Inflammatory macrophage treated with lipopolysaccharide for 1 hour (primary cell): ENCODE measurements around the gene SH3BP2.

Experiments used
- DNase-seq, 2 donors: peaks; one replicate each; pipeline ENCODE4 v3.0.0-alpha.2; 2020 to 2022

Gene SH3BP2

GRCh38 chr4:2820216-2820982 lies 27.5 kb downstream of the SH3BP2 start:
- DNase-seq: no peak

- no peak for DNase-seq
Measured at GRCh38 chr4:2822461-2823300, 29.8 kb downstream of the SH3BP2 start.

GRCh38 chr4:2823301-2823670 lies 30.4 kb downstream of the SH3BP2 start:
- no peak for DNase-seq

- DNase-seq: no peak
Measured at GRCh38 chr4:2823671-2824328, 30.9 kb downstream of the SH3BP2 start.

GRCh38 chr4:2824329-2824835 lies 31.5 kb downstream of the SH3BP2 start:
- DNase-seq: no peak

GRCh38 chr4:2824836-2825381 lies 32.0 kb downstream of the SH3BP2 start:
- no peak for DNase-seq

- DNase-seq: no peak
Measured at GRCh38 chr4:2825740-2826139, 32.9 kb downstream of the SH3BP2 start.

GRCh38 chr4:2827071-2827873 lies 34.4 kb downstream of the SH3BP2 start:
- no peak for DNase-seq

- DNase-seq: no peak
Measured at GRCh38 chr4:2827874-2828751, 35.2 kb downstream of the SH3BP2 start.

GRCh38 chr4:2828758-2829181 lies 35.9 kb downstream of the SH3BP2 start:
- no peak for DNase-seq

- no peak for DNase-seq
Measured at GRCh38 chr4:2829321-2829932, 36.5 kb downstream of the SH3BP2 start.

GRCh38 chr4:2829933-2830451 lies 37.1 kb downstream of the SH3BP2 start:
- no peak for DNase-seq

- DNase-seq: no peak
Measured at GRCh38 chr4:2830632-2831610, 38.0 kb downstream of the SH3BP2 start.

- DNase-seq: no peak
Measured at GRCh38 chr4:2831611-2832308, 38.9 kb downstream of the SH3BP2 start.

GRCh38 chr4:2832309-2832980 lies 39.6 kb downstream of the SH3BP2 start:
- no peak for DNase-seq

- no peak for DNase-seq
Measured at GRCh38 chr4:2832981-2833670, 40.2 kb downstream of the SH3BP2 start.

- no peak for DNase-seq
Measured at GRCh38 chr4:2833671-2834000, 40.8 kb downstream of the SH3BP2 start.
